GM10266 (cell line): ENCODE results near the gene MSTO1.
A peak's percentile ranks its signal among the peaks of the same experiment; 100 is the strongest.
"Not testable (repeated sequence)": the region's sequence is repeated elsewhere in the genome, so short reads cannot be mapped to it uniquely, and the experiment has no call there.

Source experiments
- DNase-seq: peaks from one replicate; pipeline ENCODE4 v3.0.0; 2012; ENCODE audit errors: extremely low spot score
- CTCF ChIP-seq: IDR thresholded peaks from 2 replicates; pipeline ENCODE4 v1.5.1; 2012; ENCODE audit warnings: mild to moderate bottlenecking, low read depth; ENCODE audit not compliant: control insufficient read depth, insufficient read depth; ENCODE audit errors: missing control alignments

The MSTO1 gene

GRCh38 chr1:155609515-155610256 lies at the start of gene MSTO1:
MSTO1 (plus strand) TSS chr1:155610218; CDS start chr1:155610249, 31 bp downstream.
- peak; percentile 92 for DNase-seq
- TF ChIP-seq CTCF = no peak

DNA sequence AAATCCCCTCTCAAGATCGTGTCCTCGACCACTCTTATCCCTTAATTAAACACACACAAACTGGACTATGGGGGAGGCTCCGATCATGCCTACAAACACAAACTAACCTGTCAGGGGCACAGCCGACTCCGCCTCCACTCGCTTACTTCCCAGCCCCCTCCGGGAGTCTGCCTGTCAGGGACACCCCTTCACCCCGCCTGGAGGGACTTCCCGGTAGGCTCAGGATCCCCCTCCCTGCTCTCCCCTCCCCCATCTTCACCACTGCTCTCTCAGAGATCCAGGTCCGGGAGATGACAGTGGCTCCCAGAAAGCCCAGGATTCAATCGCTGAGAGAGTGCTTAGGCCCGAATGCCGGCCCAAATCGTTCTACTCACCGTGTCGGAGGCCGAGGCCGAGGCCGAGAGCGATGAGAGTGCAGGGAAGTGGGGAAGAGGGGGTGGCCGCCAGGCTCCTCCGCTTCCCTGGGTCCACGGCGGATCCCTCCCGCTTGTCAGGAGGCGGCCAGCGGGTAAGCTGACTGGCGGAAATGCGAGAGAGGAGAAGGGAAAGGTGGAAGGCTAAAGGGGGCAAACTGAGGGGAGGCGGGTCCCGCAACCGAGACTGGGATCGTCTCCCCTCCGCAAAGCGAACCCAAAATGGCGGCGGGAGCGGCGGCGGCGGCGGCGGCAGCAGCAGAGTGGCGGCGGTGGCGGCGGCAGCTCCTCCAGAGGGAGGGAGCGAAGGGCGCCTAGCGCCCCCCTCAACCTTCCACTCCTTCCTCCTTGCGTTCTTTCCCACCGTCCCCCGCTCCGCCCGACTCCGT lies 48.0 kb upstream of the MSTO1 start:
- not testable (repeated sequence) for DNase-seq

DNA sequence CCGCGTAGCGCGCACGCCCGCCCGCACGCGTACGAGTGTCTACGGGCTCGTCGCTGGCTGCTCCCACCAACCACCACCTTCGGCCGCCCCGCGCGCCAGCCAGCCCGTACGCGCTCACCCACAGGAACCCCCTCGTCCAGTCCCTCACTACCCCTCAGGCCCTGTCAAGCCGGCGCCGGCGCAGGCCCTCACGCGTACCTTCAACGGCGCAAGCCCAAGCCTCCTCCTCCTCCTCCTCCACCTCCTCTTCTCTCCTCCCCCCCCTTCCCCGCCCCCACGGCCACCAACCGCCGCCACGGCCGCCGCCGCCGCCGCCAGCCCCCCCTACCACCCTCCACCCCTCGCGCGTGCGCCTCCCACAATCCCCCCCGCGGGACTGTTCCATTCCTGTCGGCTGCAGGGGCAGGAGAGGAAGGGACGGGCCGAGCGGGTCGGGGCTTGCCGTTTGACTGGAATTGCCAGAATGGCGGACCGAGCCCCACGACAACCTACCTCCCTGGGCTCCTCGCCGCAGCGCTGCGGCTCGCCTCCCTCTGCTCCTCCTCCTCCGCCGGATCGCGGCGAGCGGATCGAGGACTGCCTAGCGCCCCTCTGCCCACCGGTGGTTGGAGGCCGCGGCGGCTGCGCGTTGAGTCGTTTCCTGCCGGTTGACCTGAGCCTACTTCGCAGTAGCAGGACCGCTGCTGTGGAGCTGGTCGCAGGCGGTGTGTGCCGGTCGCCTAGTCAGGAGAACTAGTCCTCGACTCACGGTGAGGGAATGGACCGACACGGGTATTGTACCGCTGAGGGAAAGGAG lies 47.2 kb upstream of the MSTO1 start, which contains the start of gene ASH1L:
TSS of gene ASH1L (minus strand) at position 223 of the 796 bp plus-strand sequence. CDS start 41,284 bp downstream, outside the sequence.
- TF ChIP-seq CTCF = peak; percentile 16
- peak; percentile 92 for DNase-seq

DNA sequence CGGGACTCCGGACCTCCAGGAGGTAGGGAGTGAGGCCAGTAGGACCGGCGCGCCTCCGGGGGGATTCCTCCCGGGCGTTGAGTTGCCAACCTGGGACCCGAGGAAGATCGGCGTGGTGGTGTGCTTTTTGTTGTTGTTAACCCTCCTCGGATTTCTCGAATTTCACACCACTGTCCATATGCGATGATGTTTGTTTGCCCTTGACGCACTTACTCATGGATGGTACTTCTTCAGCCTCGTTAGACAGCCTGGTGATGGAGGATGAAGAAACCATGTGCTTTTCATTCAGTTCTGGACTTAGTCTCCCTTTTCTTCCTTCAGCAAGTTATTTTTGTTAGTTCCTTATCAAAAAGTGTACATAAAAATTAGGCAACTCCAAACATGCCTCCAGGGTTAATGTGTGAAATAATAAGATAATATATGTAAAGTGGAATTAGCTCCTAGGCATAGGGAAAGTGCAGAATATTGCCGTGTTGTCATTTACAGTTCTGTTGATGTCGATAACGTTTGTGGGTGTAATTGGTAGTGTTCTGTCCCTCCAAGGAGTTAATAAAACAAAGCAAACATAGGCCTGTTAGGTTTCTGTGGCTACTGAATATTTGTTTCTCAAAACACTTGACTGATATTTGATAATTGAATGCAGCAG lies 46.5 kb upstream of the MSTO1 start:
- DNase-seq = not testable (repeated sequence)

DNA sequence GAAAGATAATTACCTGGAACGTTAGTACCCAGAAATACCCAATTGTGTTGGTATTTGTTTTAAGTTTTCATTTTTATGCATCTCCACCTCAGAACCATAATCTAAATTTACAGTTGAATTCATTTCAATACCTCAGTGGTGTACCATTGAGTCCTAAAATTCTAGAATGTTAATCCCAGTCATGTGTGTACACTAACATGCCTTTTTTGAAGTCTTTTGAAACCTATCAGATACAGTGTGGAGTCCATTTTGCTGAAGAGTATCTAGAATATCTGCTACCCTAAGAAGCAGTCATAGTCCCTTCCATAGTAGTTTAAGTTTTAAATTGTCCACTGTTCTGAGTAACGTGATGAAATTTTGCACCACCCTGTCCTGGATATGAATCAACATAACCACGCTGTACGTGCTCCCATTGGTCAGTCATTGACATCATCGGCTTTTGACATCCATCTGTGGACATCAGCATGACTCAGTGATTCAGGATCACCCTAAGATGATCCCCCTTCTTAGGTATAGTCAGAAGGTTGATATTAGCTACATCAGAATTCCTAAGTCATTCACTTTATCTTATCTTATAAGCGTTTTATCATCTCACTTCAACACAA lies 39.9 kb upstream of the MSTO1 start:
- no peak for DNase-seq
- TF ChIP-seq CTCF = no peak

GRCh38 chr1:155570593-155570990 lies 39.4 kb upstream of the MSTO1 start:
- DNase-seq = no peak
- no peak for TF ChIP-seq CTCF

- DNase-seq = no peak
- TF ChIP-seq CTCF = no peak
These were observed 35.9 kb upstream of the MSTO1 start for GRCh38 chr1:155574077-155574476.

- DNase-seq = not testable (repeated sequence)
These were observed 34.4 kb upstream of the MSTO1 start for GRCh38 chr1:155575608-155576007.

DNA sequence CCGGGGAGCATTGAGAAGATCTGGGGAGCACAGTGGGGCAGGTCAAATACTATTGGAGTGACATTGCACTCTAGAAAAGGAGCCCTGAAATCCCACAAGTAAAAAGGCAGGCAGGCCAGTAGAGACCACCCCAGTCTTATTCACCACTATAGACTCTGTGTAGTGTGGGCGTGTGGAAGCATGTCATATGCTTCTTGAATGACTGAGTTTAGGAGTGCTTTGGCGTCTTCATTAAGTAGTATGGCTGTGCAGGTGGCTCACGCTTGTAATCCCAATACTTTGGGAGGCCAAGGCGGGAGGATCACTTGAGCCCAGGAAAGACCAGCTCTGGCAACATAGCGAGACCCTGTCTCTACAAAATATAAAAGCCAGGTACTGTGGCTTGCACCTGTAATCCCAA lies 26.2 kb upstream of the MSTO1 start:
- not testable (repeated sequence) for DNase-seq

DNA sequence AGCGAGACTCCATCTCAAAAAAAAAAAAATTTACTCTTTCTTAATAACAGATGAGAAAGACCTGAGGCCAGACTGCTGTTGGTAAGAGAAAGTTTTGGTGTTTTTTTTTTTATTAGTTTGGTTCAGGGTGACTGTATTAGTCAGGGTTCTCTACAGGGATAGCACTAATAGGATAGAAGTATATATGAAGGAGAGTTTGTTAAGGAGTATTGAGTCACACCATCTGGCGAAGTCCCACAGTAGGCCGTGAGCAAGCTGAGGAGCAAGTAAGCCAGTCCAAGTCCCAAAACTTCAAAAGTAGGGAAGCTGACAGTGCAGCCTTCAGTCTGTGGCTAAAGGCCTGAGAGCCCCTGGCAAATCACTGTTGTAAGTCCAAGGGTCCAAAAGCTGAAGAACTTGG lies 20.7 kb upstream of the MSTO1 start:
- DNase-seq = not testable (repeated sequence)

DNA sequence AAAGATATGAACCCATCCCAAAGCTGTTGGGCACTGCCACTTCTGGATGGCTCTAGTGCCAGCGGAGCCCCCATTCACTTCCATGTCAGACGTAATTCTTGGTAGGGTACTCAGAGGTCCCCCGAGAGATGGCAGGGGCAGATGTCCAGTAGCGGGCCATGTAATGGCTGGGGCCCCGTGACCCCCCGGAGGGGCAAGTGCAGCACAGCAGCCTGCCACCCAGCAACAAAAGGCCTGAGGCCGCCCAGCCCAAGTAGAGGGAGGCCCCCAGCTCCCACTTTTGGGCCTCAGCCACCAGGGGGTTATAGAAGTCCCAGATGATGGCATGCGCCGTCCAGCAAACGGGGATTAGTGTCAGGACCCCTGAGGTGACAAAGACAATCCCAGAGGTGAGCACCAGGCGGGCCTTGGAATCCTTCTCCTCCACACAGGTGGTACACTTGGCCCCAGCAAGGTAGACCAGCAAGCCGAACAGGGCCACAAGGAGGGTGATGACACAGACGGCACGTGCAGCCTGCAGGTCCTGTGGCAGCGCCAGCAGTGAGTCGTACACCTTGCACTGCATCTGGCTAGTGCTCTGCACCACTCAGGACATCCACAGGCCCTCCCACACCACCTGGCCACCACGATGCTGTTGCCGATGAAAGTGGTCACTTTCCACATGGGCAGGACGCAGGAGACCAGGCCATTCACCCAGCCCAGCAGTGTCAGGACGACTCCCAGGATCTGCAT lies 19.3 kb upstream of the MSTO1 start:
- DNase-seq = not testable (repeated sequence)
